Stimulated activated CD8-positive, alpha-beta memory T cell treated with anti-CD3 and anti-CD28 coated beads, Interleukin-7, amount 100 ng/mL, for 24 hours (primary cell): ENCODE results near the gene LHFPL6.

Experiments used
- DNase-seq: peaks from one replicate; pipeline ENCODE4 v3.0.0-alpha.2; 2020; ENCODE audit warnings: low read depth

The LHFPL6 gene

DNA sequence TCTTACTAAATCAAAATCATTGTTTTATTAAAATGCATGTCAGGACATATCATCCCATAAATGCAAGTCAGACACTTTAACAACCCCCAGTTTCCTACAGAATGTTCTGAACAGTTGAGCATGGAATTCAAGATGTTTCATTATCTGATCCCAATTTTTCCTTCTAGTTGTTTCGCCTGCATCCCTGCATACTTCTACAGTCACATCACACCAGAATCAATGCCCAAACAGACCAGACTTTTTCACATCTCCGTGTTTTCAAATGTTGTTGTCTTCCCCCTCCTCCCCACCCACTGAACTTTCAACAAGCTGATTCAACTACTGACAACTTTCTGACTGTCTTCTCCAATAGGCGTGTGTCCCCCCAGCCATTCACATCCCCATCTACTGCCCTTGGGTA, 48.6 kb downstream of the LHFPL6 start:
- DNase-seq: no peak

DNA sequence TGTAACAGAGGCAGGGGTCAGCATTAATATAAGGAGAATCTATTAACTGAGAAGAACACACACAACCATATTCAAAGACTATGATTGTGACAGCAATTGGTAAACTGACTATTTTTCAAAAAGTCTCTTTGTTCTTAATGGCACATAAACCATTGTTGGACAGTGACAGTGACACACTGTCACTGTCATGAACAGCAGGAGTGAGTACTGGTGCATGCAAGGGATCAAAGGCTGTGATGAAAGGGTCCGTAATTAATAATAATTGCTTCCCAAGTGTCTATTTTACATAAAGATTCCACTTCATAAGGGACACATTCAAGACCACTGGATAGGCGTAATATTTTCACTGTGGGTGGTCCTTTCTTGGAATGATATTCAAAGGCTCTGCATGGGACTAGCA, 50.7 kb downstream of the LHFPL6 start:
- DNase-seq: no peak

DNA sequence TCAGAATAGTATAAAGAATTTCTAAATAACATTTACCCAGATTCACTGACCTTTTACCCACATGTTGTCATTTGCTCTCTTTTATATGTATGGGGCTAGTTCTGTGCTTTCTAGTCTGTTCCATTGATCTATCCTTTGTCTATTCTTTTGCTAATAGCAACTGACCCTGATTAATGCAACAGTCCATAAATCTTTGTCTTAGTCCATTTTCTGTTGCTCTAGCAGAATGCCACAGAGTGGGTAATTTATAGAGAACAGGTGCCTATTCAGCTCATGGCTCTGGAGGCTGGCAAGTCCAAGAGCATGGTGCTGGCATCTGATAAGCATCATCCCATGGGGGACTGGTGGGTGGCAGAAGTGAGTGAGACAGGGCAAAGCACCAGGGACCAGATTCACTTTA, 52.1 kb downstream of the LHFPL6 start:
- DNase-seq: no peak

DNA sequence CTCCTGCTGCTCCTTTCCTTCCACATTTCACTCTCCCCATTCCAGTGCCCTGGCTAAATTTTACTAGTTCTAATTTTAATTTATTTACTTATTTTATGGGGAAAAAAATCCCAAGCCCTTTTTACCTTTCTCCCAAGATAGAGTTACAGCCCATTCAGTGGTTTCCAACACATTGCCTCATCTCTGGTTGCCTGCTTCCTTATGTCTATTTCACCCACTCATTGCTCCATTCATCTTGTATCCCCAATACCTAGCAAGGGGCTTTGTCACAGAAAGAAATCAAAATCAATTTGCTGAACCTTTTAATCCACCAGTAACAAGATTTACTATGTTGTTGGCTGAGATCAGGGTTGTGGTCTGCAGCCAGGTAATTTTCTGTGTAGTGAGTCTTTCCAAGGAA, 55.9 kb downstream of the LHFPL6 start:
- DNase-seq: no peak

DNA sequence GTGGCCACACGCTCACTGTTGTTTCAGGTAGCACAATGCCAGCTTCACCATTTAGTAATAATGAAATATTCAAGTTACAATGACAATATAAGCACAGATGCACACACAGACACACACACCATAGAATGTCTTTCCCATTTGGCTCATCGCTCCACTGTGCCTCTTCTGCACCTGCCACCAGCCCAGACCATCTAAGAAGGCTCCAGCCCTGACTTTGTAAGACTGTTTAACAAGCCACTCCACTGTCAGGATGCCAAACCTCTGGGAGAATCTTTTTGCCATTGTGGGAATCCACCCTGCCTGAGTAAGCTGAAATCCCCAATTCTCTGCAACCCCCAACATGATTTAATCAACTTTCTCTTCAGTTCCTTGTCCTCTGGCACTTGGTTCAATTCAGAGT, 60.6 kb downstream of the LHFPL6 start:
- no peak for DNase-seq

DNA sequence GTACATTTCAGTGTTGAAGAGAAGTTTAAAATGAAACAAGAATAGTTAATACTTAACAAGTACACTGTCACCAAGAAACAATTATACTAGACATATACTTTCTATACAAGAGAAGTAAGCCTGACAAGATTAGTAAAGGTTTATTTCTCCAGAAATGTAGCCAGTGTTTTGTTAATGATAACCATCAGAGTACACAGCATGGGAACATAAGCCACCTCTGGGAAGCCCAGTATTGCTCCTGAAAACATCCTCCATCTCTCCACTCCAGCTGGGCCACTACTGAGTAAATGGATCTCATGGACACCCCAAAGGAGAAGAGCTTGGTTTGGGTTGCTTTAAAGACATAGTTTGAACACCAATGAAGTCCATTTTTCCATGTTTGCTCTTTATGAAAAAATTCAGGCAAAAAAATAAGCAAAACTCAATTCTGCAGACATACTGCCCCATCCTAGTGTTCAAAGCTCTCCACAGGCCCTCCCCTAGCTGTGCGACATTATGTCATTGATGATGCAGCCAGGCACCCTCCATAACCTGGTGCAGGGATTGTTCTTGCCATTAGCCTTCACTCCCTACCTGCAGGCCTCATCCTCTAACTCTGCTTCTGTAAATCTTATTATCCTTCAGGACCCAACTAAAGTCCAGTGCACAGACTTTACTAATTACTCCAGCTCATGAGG, 61.9 kb downstream of the LHFPL6 start:
- DNase-seq: no peak

DNA sequence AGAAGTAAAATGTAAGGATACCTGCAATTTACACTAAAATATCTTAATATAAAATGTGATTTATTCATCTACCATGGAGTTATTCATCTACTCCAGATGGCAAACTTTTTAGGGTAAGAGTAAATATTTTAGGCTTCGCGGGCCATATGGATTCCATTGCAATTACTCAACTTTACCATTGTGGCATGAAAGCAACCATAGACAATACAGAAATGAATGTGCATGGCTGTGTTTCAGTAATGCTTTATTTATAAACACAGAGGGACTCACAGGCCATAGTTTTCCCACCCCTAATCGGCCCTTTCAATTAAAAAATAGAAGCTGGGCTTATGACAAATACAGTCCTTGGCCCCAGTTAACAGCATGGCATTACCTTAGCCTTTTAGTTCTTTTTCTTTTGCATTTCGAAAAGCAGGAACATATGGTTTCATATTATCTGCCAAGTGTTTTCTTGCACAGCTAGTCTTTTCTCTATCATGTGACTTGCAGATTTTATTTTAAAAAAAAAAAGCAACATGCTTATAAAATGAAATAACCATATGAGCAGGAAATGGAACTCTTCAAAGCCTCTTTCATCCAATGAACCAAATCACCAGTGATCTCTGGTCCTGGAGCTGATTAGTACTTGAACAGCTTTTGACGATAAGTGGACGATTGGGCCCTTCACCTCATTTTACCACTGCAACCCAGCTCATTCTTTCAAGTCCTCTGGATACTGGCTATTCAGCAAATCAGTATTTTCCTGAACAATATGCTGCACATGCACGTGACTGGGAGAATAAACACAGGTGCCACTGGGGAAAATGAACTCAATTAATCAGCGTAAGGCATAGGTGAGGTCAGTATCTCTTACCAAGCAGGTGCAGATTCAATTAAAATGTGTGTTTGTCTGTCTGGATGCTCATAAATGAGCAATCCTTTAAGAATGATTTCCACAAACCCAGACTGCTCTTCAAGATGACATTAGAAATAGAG, 63.9 kb downstream of the LHFPL6 start:
- no peak for DNase-seq

DNA sequence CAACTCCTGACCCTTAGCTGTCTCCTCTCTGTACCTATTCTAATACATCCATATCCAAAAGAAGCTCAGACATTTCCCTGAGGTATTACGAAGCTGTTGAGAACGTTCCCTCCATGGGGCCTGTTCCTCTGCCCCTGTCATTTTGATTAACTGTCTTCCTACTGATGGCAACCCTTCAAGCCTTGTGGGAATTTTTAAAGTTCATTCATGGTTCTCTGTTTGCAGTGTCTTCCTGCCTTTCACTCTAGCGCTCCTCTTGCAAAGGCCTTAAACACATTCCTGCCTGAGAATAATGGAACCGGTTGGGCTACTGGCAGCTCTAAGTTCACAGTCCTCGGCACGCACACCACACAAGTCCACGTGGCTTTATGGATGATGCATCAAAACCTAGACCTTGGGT, 66.1 kb downstream of the LHFPL6 start:
- no peak for DNase-seq

DNA sequence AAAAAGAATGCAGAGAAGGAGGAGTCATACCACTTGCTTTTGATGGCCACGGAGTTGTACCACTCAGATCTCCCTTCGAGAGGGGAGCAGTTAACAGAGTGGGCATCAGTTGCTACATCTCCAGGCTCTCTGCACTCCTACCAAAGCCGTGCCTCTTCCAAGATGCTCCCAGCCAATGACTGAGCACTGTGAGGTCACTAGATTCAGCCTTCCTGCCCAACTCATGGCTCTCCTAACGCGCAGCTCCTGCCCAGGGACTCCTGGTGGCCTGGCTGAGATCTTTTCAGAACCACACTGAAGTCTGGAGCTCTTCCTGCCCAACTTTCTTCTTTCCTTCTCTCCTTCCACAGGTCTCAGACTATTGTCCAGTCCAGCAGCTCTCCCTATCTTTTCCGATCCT, 66.7 kb downstream of the LHFPL6 start:
- DNase-seq: no peak

DNA sequence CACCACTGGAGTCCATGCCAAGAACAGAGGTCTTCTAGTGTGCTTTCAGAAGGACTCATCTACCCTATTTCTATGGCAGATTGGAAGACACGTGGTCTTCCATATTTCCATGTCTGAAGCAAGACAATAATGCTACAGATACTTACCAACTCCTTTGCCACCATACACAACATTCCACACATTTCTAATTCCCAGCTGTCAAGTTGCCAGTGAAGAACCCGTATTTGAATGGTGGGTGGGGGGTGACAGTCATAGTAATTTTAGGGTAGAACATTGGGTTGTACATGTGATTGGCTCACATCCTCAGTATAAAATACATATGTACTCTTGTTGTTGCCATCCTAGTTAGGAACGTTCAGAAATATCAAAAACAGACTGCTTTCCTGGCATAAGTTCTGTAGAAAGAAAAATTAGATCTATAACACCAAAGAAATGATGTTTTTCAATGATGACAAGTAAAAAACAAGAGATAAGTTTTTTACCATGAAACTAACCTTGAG, 69.3 kb downstream of the LHFPL6 start:
- DNase-seq: no peak

DNA sequence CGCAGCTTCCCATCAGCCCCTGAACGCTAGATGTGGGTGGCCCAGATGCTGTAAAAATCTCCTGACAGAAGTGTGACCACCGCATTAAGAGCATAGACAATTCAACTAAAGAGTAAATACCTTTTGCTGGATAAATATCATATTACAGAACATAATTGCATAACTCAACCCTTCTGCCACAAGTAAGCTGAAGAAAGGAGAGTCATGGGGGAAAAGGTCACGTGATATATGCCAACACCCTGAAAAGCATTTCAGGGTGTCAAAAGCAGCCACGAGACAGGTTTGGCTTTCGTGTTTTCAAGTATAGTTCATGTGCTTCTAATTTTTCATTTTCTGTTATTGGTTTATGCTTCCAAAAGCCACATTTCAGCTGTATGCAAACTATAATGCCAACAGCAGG, 71.3 kb downstream of the LHFPL6 start:
- no peak for DNase-seq

DNA sequence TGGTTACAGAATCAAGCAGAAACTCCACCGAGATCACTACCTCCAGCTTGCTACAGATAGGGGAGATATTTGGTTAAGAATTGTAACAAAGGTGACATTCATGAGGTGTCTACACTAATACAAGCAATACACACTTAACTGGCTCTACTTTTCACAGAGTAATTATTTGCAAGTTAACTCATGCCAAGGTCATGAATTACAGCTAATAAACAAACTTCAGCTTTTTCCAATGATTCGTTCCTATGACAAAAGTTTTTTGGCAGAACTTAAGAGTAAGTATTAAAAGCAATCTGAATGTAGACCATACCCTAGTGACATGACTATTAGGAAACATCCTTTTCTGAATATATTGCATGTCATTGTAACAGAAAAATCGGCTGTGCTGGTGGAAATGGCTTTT, 72.1 kb downstream of the LHFPL6 start:
- DNase-seq: no peak

DNA sequence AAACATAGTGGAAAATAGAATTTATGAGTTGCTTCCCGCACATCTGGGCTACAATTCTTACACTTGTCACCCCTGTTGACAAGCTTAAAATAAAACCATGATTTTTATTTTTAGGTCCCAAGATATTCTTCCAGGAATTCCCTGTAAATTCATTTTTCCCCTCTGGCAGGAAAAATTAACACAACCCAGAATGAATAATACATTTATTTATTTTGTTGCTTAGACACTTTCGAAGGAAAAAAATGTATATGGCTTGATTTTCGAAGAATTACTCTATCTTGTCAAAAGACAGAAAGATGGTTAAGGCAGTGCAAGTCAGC, 74.4 kb downstream of the LHFPL6 start:
- no peak for DNase-seq

DNA sequence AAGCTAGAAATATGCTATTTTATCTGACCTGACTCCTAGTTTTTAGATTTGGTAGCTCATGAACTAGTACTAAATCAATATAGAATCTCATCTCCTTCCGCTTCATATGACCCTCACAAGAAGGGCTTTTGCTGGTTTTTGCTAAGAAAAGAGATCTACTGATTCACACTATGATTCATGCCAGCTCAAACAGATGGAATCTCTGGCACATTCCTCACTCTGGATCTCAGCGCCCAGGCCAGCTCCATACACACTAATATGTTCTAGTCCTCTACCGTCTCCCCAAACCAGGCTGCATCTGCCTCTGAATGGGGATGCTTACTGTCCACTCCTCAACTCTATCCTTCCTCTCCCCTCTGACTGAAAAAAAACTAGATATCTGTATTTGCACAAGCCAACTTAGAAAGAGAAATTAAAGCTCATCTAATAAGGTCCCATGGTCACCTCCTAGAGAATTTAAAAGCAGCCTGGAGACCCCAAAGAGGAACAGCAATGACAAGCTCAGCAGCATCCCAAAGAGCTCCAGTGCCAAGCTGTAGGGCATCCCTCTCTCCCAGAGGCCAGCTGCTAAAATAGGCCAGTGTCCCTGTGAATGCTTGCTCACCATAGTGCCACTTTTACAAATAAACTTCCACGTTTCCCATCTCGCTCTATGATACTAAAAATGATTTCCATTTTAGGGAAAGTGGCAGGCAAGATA, 74.9 kb downstream of the LHFPL6 start:
- DNase-seq: no peak

DNA sequence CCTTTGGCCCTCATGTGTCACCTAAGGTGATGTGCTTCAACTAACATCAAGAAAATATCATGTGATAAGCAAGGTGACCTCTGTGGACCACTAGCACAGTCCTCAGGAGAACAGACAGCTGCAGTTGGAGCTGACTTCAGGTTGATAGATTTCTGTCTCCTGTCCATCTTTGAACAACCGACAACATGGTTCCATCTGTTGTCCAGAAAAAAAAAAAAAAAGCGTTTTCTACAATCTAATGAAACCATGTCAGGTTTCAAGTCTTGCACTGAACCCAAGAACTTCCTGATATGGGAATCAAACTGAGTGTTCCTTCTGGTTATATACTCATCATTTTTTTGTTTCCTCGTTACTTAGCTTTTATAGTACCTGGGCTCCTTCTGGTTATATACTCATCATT, 75.7 kb downstream of the LHFPL6 start:
- DNase-seq: no peak

DNA sequence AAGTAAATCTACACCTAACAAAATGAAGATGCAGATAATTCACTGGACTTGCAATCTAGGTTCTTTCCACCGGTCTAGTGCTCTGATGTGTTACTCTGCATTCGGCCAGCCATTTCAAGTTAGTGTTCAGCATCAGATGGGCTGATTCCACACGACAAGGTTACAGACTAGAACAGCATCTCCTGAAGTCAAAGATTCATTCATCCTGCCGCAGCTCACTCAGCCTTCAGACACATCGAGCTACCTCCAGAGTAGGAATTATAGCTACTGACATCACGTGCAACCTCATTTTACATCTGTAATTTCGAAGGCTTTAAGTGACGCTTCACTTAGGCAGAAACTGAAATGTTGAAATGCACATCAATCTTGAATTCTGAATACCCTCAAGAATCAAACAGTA, 76.5 kb downstream of the LHFPL6 start:
- DNase-seq: no peak

DNA sequence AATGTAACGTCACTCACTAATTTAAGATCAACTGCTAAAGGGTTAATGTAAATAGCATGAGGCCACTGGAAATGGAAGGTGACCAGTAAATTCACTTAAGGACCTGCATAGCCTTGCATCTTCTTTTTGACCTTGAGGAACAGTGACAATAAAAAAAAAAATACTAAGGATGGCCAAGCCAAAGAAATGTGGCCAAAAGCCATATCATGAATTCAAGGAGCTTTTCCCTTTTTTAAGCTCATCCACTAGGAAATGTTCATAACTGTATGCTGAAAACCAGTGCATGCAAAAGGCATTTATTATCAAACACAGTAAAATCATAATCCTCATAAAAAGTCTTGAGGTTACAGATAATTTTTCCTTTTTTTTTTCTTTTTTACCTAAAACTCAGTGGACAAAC, 77.5 kb downstream of the LHFPL6 start:
- DNase-seq: no peak

DNA sequence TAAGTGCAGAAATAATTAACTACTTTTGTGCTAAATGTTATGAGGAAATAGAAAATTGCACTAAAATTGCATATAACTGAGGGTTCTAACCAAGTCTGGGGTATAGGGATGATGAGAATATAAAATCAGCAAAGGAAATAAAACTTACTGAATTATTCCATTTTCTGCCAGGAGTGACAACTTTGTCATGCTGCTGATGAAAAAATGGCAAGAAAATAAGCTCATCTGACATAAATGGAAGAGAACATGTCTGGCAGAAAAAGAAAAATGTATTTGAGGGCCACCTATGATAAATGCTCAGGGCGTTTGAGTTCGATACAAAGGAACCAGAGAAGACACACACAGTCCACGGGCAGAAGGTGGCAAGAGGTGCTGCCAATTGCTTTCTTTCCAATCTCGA, 78.2 kb downstream of the LHFPL6 start:
- DNase-seq: no peak

DNA sequence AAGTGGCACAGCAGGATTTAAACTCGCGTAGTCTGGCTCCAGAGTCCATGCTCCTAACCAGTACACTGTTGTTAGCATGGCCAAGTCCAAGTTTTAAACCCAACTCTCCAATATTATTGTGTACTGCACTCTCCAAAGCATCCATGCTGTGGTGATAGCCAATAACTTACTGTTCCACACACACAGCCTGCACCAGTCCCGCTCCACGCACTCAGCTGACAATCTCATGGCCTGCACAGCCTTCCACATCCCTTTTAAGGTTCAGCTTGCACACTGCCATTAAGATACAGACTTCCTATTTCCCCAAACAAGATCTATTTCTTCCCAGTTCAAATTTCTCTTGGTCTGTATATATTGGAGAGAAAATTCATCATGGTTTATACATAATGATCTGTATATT, 80.7 kb downstream of the LHFPL6 start:
- no peak for DNase-seq

DNA sequence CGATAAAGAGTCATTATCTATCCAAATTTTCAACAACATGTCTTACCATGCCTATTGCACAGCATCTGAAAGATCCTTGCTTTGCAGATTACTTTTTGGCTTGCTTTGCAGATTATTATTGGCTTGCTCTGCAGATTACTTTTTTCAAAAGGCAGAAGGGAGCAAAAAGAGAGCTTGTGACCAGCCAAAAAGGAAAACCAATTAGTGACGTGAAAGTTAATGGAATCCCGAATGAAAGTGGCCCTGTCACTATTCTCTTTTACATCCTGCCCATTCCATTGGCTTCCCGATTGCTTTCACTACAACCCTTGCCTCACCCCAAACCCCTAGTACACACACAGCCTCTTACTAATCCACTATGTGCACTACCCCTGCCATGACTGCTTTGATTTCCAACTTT, 81.3 kb downstream of the LHFPL6 start:
- DNase-seq: no peak

DNA sequence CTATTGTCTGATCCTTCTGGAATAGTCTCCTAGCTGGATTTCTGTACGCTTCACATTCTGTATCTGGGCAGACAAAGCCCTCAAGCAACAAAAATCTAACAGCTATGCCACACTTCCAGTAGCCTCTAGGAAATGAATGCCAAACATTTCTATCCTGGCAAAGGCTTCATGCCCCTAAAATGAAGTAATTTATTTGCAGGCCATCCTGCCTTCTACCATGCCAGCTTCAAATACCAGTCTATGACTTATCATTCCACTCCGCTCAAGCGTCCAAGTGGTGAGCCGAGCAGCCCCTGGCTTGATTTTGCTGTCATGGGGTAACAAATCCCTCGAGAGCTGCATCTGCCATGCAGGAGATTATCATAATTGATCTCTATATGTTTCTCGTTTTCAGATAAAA, 86.9 kb downstream of the LHFPL6 start:
- no peak for DNase-seq

DNA sequence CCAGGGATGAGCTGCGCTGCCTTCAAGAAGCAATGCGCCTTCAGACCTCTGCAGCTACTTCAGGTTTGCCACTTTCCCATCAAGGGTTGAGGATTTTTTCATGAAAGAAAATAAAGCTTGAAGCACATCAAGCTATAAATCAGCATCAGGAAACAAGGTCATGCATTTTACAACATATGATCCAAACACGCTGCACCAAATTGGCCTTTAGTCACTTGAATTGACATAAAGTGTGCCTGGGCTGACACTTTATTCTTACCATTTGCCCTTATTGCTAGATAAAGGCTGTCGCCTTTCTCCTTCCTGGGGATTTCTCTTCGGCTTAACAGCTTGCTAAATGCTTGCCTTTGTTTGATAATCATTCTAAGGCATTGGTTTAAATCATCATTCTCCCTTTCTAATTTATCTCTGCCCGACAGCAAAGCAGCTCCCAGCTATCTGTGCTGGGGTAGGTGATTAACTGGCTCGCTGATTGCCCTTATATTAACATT, 87.7 kb downstream of the LHFPL6 start:
- DNase-seq: no peak

DNA sequence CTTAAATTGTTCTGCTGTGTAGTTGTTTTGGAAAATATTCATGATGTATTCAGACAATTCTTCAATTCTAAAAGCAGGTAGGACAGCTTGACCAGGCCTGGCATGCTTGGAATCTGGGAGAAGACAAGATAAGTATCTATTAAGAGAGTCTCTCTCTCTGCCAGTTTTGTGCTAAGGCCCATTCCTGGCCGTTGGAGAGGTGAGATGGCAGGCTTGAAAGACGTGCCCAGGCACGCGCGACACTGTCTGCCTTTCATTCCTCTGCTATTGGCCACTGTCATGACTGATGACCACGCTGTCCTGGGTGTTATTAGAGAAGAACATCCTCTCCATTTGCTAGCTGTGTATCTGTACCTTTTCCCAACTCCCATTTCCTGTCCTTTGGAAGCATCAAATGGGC, 90.3 kb downstream of the LHFPL6 start:
- DNase-seq: no peak
